ENCODE data around the gene TNFSF8.

TNFSF8 gene

DNA sequence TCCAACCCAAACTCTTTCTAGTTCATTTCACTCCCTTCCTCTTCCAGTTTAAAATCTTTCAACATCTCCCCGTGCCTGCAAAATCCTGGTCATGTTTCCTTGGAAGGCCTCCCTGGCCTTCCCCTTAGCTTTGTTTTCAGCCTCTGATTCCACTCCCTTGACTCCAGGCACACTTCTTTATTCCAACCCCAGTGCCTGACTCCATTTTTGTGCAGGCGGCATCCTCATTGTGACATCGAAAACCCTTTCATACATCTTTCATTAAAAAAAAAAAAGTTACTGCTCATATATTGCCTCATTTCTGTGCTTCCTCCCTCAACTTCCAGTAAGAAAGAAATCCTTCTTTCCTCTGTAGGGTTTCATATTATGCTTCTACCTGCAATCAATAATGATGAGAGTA is 7.1 kb upstream of the TNFSF8 start:
- TF ChIP-seq, protein P1, sequence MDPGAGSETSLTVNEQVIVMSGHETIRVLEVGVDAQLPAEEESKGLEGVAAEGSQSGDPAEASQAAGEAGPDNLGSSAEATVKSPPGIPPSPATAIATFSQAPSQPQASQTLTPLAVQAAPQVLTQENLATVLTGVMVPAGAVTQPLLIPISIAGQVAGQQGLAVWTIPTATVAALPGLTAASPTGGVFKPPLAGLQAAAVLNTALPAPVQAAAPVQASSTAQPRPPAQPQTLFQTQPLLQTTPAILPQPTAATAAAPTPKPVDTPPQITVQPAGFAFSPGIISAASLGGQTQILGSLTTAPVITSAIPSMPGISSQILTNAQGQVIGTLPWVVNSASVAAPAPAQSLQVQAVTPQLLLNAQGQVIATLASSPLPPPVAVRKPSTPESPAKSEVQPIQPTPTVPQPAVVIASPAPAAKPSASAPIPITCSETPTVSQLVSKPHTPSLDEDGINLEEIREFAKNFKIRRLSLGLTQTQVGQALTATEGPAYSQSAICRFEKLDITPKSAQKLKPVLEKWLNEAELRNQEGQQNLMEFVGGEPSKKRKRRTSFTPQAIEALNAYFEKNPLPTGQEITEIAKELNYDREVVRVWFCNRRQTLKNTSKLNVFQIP (CRISPR knock-in tag; IDR thresholded peaks at IDR 0.05; ENCODE audit: borderline replicate concordance, low read depth), result no peak
- no peak for TF ChIP-seq TCF4 (CRISPR knock-in tag; IDR thresholded peaks at IDR 0.05; ENCODE audit: borderline replicate concordance)
- no peak for TF ChIP-seq CSDC2 (CRISPR knock-in tag; IDR thresholded peaks at IDR 0.05)
- no peak for TF ChIP-seq SNAI2 (CRISPR knock-in tag; IDR thresholded peaks at IDR 0.05)
- no peak for TF ChIP-seq TOX (CRISPR knock-in tag; IDR thresholded peaks at IDR 0.05; ENCODE audit: borderline replicate concordance)
- TF ChIP-seq PPARA (CRISPR knock-in tag; IDR thresholded peaks at IDR 0.05; ENCODE audit: borderline replicate concordance), result no peak
- TF ChIP-seq ZNF70 (CRISPR knock-in tag; IDR thresholded peaks at IDR 0.05), result no peak
- no peak for TF ChIP-seq ARNTL (CRISPR knock-in tag; IDR thresholded peaks at IDR 0.05; ENCODE audit: borderline replicate concordance, low read depth)
- no peak for ATAC-seq

DNA sequence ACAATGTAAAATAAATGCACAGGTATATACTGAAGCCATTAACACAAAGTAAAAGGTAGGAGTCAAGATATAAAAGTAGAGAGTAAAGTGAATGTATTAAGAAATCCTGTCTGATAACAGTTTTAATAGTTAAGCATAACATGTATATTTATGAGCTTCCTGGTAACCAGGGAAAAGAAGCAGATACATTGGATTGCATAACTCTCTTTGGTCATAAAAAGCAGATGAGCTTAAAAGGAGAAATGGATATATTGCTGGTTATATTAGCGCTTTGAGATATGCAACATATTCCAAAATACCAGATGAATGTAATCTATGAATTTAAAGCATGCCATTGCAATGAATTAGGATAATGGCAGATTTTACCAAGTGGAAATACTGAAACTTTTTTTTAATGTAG is 6.2 kb upstream of the TNFSF8 start:
- TF ChIP-seq, protein P2, sequence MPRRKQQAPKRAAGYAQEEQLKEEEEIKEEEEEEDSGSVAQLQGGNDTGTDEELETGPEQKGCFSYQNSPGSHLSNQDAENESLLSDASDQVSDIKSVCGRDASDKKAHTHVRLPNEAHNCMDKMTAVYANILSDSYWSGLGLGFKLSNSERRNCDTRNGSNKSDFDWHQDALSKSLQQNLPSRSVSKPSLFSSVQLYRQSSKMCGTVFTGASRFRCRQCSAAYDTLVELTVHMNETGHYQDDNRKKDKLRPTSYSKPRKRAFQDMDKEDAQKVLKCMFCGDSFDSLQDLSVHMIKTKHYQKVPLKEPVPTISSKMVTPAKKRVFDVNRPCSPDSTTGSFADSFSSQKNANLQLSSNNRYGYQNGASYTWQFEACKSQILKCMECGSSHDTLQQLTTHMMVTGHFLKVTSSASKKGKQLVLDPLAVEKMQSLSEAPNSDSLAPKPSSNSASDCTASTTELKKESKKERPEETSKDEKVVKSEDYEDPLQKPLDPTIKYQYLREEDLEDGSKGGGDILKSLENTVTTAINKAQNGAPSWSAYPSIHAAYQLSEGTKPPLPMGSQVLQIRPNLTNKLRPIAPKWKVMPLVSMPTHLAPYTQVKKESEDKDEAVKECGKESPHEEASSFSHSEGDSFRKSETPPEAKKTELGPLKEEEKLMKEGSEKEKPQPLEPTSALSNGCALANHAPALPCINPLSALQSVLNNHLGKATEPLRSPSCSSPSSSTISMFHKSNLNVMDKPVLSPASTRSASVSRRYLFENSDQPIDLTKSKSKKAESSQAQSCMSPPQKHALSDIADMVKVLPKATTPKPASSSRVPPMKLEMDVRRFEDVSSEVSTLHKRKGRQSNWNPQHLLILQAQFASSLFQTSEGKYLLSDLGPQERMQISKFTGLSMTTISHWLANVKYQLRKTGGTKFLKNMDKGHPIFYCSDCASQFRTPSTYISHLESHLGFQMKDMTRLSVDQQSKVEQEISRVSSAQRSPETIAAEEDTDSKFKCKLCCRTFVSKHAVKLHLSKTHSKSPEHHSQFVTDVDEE (CRISPR knock-in tag; IDR thresholded peaks at IDR 0.05), result no peak
- TF ChIP-seq ZFP30 (CRISPR knock-in tag; IDR thresholded peaks at IDR 0.05) (no peak), OSR1 (CRISPR knock-in tag; IDR thresholded peaks at IDR 0.05) (no peak), GLIS3 (CRISPR knock-in tag; IDR thresholded peaks at IDR 0.05) (no peak), RARB (CRISPR knock-in tag; IDR thresholded peaks at IDR 0.05) (no peak)
- TF ChIP-seq, protein P3, sequence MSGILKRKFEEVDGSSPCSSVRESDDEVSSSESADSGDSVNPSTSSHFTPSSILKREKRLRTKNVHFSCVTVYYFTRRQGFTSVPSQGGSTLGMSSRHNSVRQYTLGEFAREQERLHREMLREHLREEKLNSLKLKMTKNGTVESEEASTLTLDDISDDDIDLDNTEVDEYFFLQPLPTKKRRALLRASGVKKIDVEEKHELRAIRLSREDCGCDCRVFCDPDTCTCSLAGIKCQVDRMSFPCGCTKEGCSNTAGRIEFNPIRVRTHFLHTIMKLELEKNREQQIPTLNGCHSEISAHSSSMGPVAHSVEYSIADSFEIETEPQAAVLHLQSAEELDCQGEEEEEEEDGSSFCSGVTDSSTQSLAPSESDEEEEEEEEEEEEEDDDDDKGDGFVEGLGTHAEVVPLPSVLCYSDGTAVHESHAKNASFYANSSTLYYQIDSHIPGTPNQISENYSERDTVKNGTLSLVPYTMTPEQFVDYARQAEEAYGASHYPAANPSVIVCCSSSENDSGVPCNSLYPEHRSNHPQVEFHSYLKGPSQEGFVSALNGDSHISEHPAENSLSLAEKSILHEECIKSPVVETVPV (CRISPR knock-in tag; IDR thresholded peaks at IDR 0.05), result no peak
- TF ChIP-seq, protein P1 (CRISPR knock-in tag; IDR thresholded peaks at IDR 0.05; ENCODE audit: borderline replicate concordance, low read depth), result no peak
- no peak for ATAC-seq

DNA sequence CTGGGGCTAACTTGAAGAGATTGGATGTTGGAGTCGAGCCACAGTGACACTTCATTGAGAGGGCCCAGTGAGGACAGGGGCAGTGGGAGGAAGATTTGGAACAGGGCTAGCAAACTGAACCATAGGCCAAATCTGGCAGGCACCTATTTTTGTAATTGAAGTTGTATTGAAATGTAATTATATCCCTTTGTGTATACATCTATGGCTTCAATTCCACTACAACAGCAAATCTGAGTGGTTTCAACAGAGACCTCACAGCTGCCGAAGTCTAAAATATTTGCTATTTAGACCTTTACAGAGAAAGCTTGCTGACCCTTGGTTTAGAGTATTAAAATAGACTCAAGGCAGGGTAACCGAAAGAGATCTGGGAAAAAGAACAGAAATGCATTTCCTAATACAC is 4.7 kb upstream of the TNFSF8 start:
- TF ChIP-seq ISL1 (CRISPR knock-in tag; IDR thresholded peaks at IDR 0.05) (no peak), PPARA (CRISPR knock-in tag; IDR thresholded peaks at IDR 0.05; ENCODE audit: borderline replicate concordance) (no peak), ZNF8 (CRISPR knock-in tag; IDR thresholded peaks at IDR 0.05) (no peak), ZC3H10 (CRISPR knock-in tag; IDR thresholded peaks at IDR 0.05) (no peak), ESRRG (CRISPR knock-in tag; IDR thresholded peaks at IDR 0.05) (no peak), CSDC2 (CRISPR knock-in tag; IDR thresholded peaks at IDR 0.05) (no peak), ZFP30 (CRISPR knock-in tag; IDR thresholded peaks at IDR 0.05) (no peak), RARB (CRISPR knock-in tag; IDR thresholded peaks at IDR 0.05) (no peak), TCF4 (CRISPR knock-in tag; IDR thresholded peaks at IDR 0.05; ENCODE audit: borderline replicate concordance) (no peak), SNAI2 (CRISPR knock-in tag; IDR thresholded peaks at IDR 0.05) (no peak)
- TF ChIP-seq, protein P1 (CRISPR knock-in tag; IDR thresholded peaks at IDR 0.05; ENCODE audit: borderline replicate concordance, low read depth), result no peak
- TF ChIP-seq, protein P3 (CRISPR knock-in tag; IDR thresholded peaks at IDR 0.05), result no peak
- TF ChIP-seq, protein P4, sequence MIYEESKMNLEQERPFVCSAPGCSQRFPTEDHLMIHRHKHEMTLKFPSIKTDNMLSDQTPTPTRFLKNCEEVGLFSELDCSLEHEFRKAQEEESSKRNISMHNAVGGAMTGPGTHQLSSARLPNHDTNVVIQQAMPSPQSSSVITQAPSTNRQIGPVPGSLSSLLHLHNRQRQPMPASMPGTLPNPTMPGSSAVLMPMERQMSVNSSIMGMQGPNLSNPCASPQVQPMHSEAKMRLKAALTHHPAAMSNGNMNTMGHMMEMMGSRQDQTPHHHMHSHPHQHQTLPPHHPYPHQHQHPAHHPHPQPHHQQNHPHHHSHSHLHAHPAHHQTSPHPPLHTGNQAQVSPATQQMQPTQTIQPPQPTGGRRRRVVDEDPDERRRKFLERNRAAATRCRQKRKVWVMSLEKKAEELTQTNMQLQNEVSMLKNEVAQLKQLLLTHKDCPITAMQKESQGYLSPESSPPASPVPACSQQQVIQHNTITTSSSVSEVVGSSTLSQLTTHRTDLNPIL (CRISPR knock-in tag; IDR thresholded peaks at IDR 0.05; ENCODE audit: low read depth), result no peak
- ATAC-seq, result no peak
